ENCODE results near the gene HOXC9. TPM values are rescaled to one million over a fixed set of nuclear protein-coding genes. Genes with fewer than 3 reads are reported as not detected.

The HOXC9 gene
- total RNA-seq, 2 donors from 2014 or later = not detected

- Mint-ChIP-seq H3K9me3 (peaks cover 0 to 5% of the 10 kb centered on the region in 2 donors), H3K36me3 (peaks cover 7 to 20% of the 10 kb centered on the region in 2 donors), H3K27ac (no peak overlapping the region)
- ATAC-seq (no peak), DNase-seq (ENCODE audit: low spot score in 2 of 2) (no peak)
Observed at GRCh38 chr12:53971686-53972085, 28.3 kb upstream of the HOXC9 start.

DNA sequence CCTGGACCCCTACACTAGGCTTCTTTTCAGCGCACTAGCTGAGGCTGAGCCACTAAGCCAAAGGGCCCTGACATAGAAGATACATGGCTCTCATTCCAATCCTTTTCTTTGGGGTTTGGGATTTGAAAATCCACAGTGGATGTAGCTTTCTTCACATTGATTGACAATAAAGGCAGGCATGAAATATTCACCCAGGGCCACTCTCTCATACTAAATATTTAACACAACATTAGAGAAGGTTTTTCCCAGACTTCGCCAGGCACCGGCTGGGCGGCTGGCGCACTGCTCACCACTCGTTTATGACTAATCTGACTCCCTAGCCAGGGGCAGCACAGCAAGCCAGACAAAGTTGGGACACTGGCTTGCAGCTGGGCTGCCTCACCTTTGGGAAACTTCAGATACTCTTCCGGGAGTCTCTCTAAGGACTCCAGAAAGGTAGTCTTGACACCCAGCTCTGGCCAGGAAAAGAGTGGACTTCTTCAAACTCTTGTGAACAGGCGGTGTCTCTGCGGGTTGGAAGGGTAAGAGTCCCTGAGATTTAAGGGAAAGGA is 27.7 kb upstream of the HOXC9 start:
- Mint-ChIP-seq H3K27ac (peak overlapping the region in 1 of 2 donors; percentile 36), H3K36me3 (peaks cover 7 to 20% of the 10 kb centered on the region in 2 donors), H3K9me3 (peaks cover 0 to 5% of the 10 kb centered on the region in 2 donors)
- DNase-seq (ENCODE audit: low spot score in 2 of 2) (no peak), ATAC-seq (no peak)

DNA sequence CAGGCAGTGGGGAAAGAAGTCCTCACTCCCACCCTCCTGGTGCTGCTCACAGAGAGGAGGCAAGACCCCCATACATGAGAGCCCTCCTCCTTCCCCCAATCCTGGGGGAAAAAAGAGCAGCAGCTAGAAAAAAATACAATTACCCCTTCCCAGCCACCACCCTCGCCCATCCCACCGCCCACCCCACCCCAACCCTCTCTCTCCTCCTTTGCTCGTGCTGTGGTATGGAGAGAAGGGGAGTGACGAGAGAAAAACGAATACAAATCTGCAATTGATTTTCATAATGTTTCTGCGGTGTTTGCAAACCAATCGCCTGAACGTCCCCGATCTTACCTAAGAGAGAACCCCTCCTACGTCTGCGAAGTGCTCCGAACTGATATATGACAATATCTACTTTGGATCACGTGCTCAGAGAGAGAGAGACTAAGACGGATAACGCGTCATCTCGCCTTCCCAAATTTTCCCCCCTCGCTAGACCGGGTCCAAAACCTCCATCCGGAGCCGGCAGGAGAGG is 27.2 kb upstream of the HOXC9 start, which contains the start of gene HOXC11:
TSS of gene HOXC11 (plus strand) at position 405 of the 514 bp plus-strand sequence. CDS start 116 bp downstream, outside the sequence.
- Mint-ChIP-seq H3K27ac (peak within 1 kb of the TSS in 1 of 2 donors; percentile 88), H3K36me3 (peaks cover 7 to 20% of the 10 kb centered on the region in 2 donors)
- ATAC-seq = no peak

DNA sequence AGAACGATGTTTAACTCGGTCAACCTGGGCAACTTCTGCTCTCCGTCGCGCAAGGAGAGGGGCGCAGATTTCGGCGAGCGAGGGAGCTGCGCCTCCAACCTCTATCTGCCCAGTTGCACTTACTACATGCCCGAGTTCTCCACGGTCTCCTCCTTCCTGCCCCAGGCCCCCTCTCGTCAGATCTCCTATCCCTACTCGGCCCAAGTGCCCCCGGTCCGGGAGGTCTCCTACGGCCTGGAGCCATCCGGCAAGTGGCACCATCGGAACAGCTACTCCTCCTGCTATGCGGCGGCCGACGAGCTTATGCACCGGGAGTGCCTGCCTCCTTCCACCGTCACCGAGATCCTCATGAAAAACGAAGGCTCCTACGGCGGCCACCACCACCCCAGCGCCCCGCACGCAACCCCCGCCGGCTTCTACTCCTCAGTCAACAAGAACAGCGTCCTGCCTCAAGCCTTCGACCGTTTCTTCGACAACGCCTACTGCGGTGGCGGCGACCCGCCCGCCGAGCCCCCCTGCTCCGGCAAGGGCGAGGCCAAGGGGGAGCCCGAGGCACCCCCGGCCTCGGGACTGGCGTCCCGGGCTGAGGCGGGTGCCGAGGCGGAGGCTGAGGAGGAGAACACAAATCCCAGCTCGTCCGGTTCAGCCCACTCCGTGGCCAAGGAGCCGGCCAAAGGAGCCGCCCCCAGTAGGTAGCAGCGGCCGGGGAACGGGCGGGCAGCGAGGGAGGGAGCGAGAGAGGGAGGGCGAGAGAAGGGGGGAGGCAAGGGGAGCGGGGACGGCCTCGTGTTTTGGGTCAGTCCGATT is 26.5 kb upstream of the HOXC9 start:
- Mint-ChIP-seq H3K9me3 (peaks cover 0 to 5% of the 10 kb centered on the region in 2 donors), H3K27ac (peak overlapping the region in 1 of 2 donors; percentile 88), H3K36me3 (peaks cover 7 to 20% of the 10 kb centered on the region in 2 donors)
- ATAC-seq (no peak), DNase-seq (ENCODE audit: low spot score in 2 of 2) (no peak)

More for the DNA sequence above, 27.2 kb upstream of the HOXC9 start, which contains the start of gene HOXC11:
- no peak for DNase-seq (ENCODE audit: low spot score in 2 of 2)
- H3K9me3 Mint-ChIP-seq = peaks cover 0 to 5% of the 10 kb centered on the region in 2 donors

GRCh38 chr12:53974084-53975063 is 25.6 kb upstream of the HOXC9 start, which contains the start of gene HOTAIR:
Gene HOTAIR (minus strand): TSS chr12:53974954.
- Mint-ChIP-seq H3K27ac (peak within 1 kb of the TSS in 1 of 2 donors; percentile 23), H3K36me3 (peaks cover 7 to 20% of the 10 kb centered on the region in 2 donors), H3K9me3 (peaks cover 0 to 5% of the 10 kb centered on the region in 2 donors)
- no peak for DNase-seq (ENCODE audit: low spot score in 2 of 2)
- no peak for ATAC-seq

GRCh38 chr12:53975064-53975471 is 24.9 kb upstream of the HOXC9 start:
- DNase-seq (ENCODE audit: low spot score in 2 of 2) (no peak), ATAC-seq (no peak)
- Mint-ChIP-seq H3K9me3 (peaks cover 0 to 5% of the 10 kb centered on the region in 2 donors), H3K27ac (no peak overlapping the region), H3K36me3 (peaks cover 7 to 22% of the 10 kb centered on the region in 2 donors)

DNA sequence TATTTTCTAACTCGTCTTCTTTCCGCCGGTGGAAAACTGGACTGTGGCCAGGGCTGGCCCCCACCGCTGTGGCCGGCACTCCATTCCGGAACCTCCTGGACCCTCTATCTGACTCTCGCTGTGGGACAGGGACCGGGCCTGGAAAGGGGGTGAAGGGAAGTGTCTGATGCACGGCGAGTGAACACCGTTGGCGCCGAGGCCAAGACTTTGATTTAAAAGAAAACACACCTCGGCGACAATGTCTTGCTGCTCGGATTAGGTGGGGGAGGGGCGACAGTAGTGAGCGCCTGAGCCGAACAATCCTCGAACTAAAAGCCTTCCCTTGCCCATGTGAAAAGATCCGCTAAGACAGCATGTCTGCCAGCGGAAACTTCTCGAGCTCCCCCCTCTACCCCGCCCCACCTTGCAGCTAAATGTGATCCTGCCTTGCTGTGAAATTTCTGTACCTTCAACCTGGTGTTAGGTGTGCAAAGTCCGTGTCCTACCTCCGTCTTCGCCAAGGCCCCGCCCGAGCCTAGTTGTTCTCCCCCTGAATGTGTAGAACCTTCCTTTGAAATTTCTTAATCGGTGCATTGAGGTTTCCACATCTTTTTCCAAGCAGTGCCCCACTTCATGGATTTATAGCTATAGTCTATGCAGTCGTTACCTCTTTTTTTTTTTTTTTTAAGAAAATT is 24.3 kb upstream of the HOXC9 start:
- DNase-seq (ENCODE audit: low spot score in 2 of 2) (no peak), ATAC-seq (no peak)
- H3K36me3 Mint-ChIP-seq = peaks cover 7 to 26% of the 10 kb centered on the region in 2 donors
- H3K9me3 Mint-ChIP-seq = peaks cover 0 to 5% of the 10 kb centered on the region in 2 donors
- peak overlapping the region in 1 of 2 donors; percentile 23 for H3K27ac Mint-ChIP-seq

DNA sequence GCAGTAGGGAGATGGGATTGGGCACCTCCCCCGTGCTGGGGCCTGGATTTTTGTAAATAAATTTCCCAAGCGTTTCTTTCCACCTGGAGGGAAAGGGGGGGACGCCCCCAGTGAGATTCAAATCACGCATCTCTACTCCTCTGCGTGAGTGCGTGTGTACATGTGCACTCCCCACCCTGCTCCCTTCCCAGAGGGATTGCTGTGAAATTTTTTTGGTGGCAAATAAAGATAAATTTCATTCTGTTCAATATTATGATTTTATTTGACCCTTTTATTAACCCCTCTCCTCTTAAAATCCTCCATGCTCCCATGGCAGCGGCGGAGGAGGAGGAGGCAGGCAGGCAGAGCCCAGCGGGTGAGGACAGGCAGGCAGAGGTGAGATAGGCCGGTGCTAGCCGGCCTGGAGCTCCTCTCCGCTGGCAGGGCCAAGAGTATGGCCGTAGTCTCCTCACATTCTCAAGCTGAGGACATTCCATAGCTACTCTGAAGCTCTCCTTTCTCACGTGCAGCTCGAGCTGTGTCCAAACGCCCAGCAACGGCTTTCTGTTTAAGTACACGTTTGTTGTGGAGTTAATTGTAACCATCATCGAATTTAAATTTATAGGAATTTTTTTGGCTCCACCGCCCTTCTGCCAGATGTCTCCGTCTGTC is 23.7 kb upstream of the HOXC9 start:
- DNase-seq (ENCODE audit: low spot score in 2 of 2) (no peak), ATAC-seq (no peak)
- Mint-ChIP-seq H3K36me3 (peaks cover 7 to 22% of the 10 kb centered on the region in 2 donors), H3K27ac (peak overlapping the region in 1 of 2 donors; percentile 23), H3K9me3 (peaks cover 0 to 5% of the 10 kb centered on the region in 2 donors)

DNA sequence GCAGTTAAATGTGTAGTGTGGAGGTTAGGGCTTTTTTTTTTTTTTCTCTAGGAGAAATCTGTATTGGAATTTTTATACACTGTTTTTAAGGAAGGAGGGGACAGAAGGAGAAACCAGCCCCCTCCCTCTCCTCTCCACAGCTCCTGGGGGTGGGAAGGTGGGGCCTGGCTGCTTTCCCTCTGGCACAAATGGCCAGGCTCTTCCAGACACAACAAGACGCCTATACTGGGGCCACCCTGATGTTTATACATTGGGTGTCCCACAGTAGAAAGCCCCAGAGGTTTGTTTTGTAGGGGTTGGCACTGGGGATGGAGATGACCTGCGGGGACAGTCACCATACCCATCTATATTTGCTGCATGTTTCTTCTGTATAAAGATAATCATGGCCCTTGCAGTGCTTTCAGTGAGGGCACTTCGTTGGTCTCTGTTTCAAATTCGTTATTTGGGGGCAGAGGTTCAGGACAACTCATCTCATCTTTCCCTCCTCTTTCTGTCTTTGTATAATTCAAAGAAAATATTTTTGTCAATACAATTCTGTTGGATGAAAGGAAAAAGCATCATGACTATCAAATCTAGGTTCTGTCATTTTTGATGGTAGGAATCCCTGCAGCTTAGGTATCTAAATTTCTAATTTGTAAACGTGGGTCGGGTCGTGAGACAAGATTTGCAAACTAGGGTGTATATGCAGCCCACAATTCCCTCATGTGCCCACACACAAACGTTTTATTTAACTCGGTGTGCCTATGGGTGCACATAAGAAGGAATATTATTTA is 23.0 kb upstream of the HOXC9 start:
- DNase-seq (ENCODE audit: low spot score in 2 of 2) (no peak), ATAC-seq (no peak)
- peaks cover 7 to 18% of the 10 kb centered on the region in 2 donors for H3K36me3 Mint-ChIP-seq
- H3K9me3 Mint-ChIP-seq = peaks cover 0 to 5% of the 10 kb centered on the region in 2 donors
- no peak overlapping the region for H3K27ac Mint-ChIP-seq

DNA sequence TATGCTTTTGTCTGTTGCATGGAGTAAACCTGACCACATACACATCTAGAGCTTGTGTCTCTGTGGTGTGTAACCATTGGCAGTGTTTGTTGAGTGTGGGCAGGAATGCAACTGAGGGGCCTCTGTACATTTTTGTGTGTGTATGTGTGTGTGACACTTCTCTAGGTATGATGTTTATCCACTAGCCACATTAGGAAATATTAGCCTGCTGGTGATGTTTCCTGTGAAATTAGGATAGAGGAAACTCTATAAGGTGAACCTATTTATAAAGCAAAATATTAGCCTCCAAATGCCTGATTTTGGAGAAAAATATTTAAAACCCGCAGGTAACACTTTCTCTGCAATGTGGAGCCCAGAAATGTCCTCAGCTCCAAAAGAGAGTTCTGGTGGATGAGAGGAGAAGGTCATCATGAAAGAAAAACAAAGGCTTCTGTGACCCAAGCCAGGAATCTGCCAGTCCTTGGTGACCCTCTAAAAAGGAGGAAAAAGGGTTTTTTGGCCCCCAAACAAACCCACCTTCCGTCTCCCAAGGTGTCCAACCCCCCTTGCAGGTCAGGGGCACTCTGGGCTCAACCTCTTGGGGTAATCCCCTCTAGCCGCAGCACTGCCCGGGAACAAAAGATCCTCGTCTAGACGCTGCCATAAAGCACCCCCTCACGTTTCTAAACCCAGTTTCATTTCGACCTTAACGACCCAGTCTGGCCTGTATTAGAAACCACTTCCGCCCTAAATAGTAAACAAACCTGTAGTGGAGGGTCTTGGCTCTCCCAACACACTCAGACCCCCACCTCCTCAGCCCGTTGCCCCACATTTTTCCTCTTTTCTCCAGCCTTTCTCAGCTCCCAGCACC is 22.1 kb upstream of the HOXC9 start:
- H3K36me3 Mint-ChIP-seq = peaks cover 6 to 17% of the 10 kb centered on the region in 2 donors
- no peak for ATAC-seq
- peaks cover 0 to 5% of the 10 kb centered on the region in 2 donors for H3K9me3 Mint-ChIP-seq
- no peak for DNase-seq (ENCODE audit: low spot score in 2 of 2)
- H3K27ac Mint-ChIP-seq = no peak overlapping the region

- Mint-ChIP-seq H3K27ac (no peak overlapping the region), H3K36me3 (peaks cover 0 to 10% of the 10 kb centered on the region in 2 donors), H3K9me3 (no peaks in the 10 kb centered on the region)
- no peak for DNase-seq (ENCODE audit: low spot score in 2 of 2)
- no peak for ATAC-seq
Observed at GRCh38 chr12:53978477-53979356, 21.2 kb upstream of the HOXC9 start.

GRCh38 chr12:53980104-53980801 is 19.7 kb upstream of the HOXC9 start:
- Mint-ChIP-seq H3K27ac (peak overlapping the region; percentile 31 to 59), H3K36me3 (peaks cover 0 to 10% of the 10 kb centered on the region in 2 donors), H3K9me3 (no peaks in the 10 kb centered on the region)
- DNase-seq (ENCODE audit: low spot score in 2 of 2) = no peak
- ATAC-seq = no peak

All from activated naive CD4-positive, alpha-beta T cell treated with anti-CD3 and anti-CD28 coated beads, Interleukin-2, amount 50 U/mL, for 72 hours (primary cell).